T-helper 1 cell treated with Interleukin-12 subunit alpha and Interleukin-12 subunit beta and Interleukin-4 antibody, amounts not matched to agents 30 ng/mL and 1 ng/mL, for 36 hours (primary cell): ENCODE data around the gene HSD17B8. TPM values are rescaled to one million over a fixed set of nuclear protein-coding genes. Genes with fewer than 3 reads are reported as not detected.
"Not testable (repeated sequence)": the region's sequence is repeated elsewhere in the genome, so short reads cannot be mapped to it uniquely, and the experiment has no call there.

Experiments used
- intact Hi-C: fragments of 100-400 bp; cut with micrococcal nuclease; formaldehyde crosslinking; loops from one replicate; pipeline ENCODE4 v1.15.1; 2024
- total RNA-seq: library from RNA; stranded (reverse); gene quantifications from 2 replicates; pipeline ENCODE4 v1.2.3, GENCODE V29; 2022

HSD17B8 gene
- total RNA-seq, 1 donor from 2014 or later, result 6.9 TPM

GRCh38 chr6:33205191-33206026 is 954 bp downstream of the HSD17B8 start:
- intact Hi-C loops, result loop anchor here (2.0 to 10.0 kb wide), 2 partner anchors 1011 to 1231 kb away; partner anchors contain the start of gene DXO

- intact Hi-C loops, result loop anchor here (10.0 kb wide), 1 partner anchor 1231 kb away; the partner anchor contains the start of gene DXO
Measured at GRCh38 chr6:33206027-33206863, 1.8 kb downstream of the HSD17B8 start.

- intact Hi-C loops, result loop anchor here (10.0 kb wide), 1 partner anchor 1232 kb away; the partner anchor contains the start of gene DXO
Measured at GRCh38 chr6:33206864-33207551, 2.6 kb downstream of the HSD17B8 start.

GRCh38 chr6:33207552-33208090 is 3.2 kb downstream of the HSD17B8 start:
- intact Hi-C loops, result loop anchor here (1.0 to 10.0 kb wide), 4 partner anchors 7 to 1233 kb away; partner anchors contain the start of genes DXO, PFDN6, RXRB and SLC39A7

- intact Hi-C loops, result loop anchor here (1.0 to 10.0 kb wide), 4 partner anchors 8 to 1234 kb away; partner anchors contain the start of genes DXO, PFDN6, RXRB and SLC39A7
Measured at GRCh38 chr6:33208091-33208967, 3.9 kb downstream of the HSD17B8 start, which contains the start of gene RING1. Gene RING1 (plus strand): TSS chr6:33208500. CDS start chr6:33208823, 323 bp downstream.

GRCh38 chr6:33209856-33210255 is 5.4 kb downstream of the HSD17B8 start:
- intact Hi-C loops, result loop anchor here (10.0 kb wide), 1 partner anchor 1235 kb away; the partner anchor contains the start of gene DXO

- intact Hi-C loops, result no loop called here
Measured at GRCh38 chr6:33211136-33211535, 6.7 kb downstream of the HSD17B8 start.

GRCh38 chr6:33211666-33212422 is 7.4 kb downstream of the HSD17B8 start:
- intact Hi-C loops, result no loop called here

- intact Hi-C loops, result no loop called here
Measured at GRCh38 chr6:33212857-33213165, 8.4 kb downstream of the HSD17B8 start.

- intact Hi-C loops, result no loop called here
Measured at GRCh38 chr6:33213166-33213988, 8.9 kb downstream of the HSD17B8 start.

GRCh38 chr6:33213989-33214335 is 9.5 kb downstream of the HSD17B8 start:
- intact Hi-C loops, result no loop called here

GRCh38 chr6:33215271-33216116 is 11.0 kb downstream of the HSD17B8 start:
- intact Hi-C loops, result no loop called here

- intact Hi-C loops, result no loop called here
Measured at GRCh38 chr6:33216117-33216649, 11.7 kb downstream of the HSD17B8 start.

GRCh38 chr6:33217246-33217645 is 12.8 kb downstream of the HSD17B8 start:
- intact Hi-C loops, result no loop called here

GRCh38 chr6:33217681-33218080 is 13.2 kb downstream of the HSD17B8 start:
- intact Hi-C loops, result no loop called here

- intact Hi-C loops, result not testable (repeated sequence)
Measured at GRCh38 chr6:33226503-33227120, 22.2 kb downstream of the HSD17B8 start.

GRCh38 chr6:33235221-33235634 is 30.8 kb downstream of the HSD17B8 start:
- intact Hi-C loops, result no loop called here
